Fibroblast of skin of scalp (primary cell): ENCODE measurements around the gene MAP4K2.

Experiments
- DNase-seq: peaks from one replicate; pipeline ENCODE4 v3.0.0-alpha.2; 2013

Gene MAP4K2

GRCh38 chr11:64790205-64791095 lies 12.6 kb downstream of the MAP4K2 start:
- no peak for DNase-seq

- DNase-seq, result no peak
These were observed 13.4 kb downstream of the MAP4K2 start for GRCh38 chr11:64789331-64790204.

- DNase-seq, result no peak
These were observed 14.4 kb downstream of the MAP4K2 start for GRCh38 chr11:64788321-64789215.

- DNase-seq, result peak; percentile 27
These were observed 15.3 kb downstream of the MAP4K2 start for GRCh38 chr11:64787526-64788320.

GRCh38 chr11:64786308-64786707 lies 16.7 kb downstream of the MAP4K2 start:
- DNase-seq, result no peak

- DNase-seq, result no peak
These were observed 18.0 kb downstream of the MAP4K2 start for GRCh38 chr11:64784813-64785581.

- DNase-seq, result peak; percentile 100
These were observed 24.3 kb downstream of the MAP4K2 start, which contains the start of gene SF1 for GRCh38 chr11:64778473-64779298. Gene SF1 (minus strand): TSS chr11:64778542. CDS start chr11:64778392, 150 bp downstream.

- no peak for DNase-seq
These were observed 24.9 kb downstream of the MAP4K2 start for GRCh38 chr11:64778223-64778472.

GRCh38 chr11:64777449-64778222 lies 25.4 kb downstream of the MAP4K2 start:
- peak; percentile 87 for DNase-seq

GRCh38 chr11:64776875-64777274 lies 26.1 kb downstream of the MAP4K2 start:
- no peak for DNase-seq

- no peak for DNase-seq
These were observed 26.6 kb downstream of the MAP4K2 start for GRCh38 chr11:64776425-64776824.

GRCh38 chr11:64774144-64774543 lies 28.9 kb downstream of the MAP4K2 start:
- DNase-seq, result no peak

GRCh38 chr11:64772303-64773018 lies 30.6 kb downstream of the MAP4K2 start:
- no peak for DNase-seq

GRCh38 chr11:64771861-64772260 lies 31.2 kb downstream of the MAP4K2 start:
- no peak for DNase-seq

- no peak for DNase-seq
These were observed 32.9 kb downstream of the MAP4K2 start for GRCh38 chr11:64770120-64770519.

GRCh38 chr11:64769283-64769682 lies 33.7 kb downstream of the MAP4K2 start:
- no peak for DNase-seq

GRCh38 chr11:64768300-64768694 lies 34.7 kb downstream of the MAP4K2 start:
- no peak for DNase-seq
